GM21723 (cell line): Measurements from ENCODE around the gene FBXL17.

Experiments used
- ATAC-seq: cut with Tn5 transposase; IDR thresholded peaks from one replicate; pipeline ENCODE4 v1.9.1; 2021; ENCODE audit warnings: mild to moderate bottlenecking, moderate library complexity; ENCODE audit not compliant: unreplicated experiment

FBXL17 gene

GRCh38 chr5:107873877-107874276, 508.0 kb downstream of the FBXL17 start:
- ATAC-seq, result no peak

- ATAC-seq, result no peak
Observed at GRCh38 chr5:107871023-107871422, 510.9 kb downstream of the FBXL17 start.

- ATAC-seq, result no peak
Observed at GRCh38 chr5:107869438-107870115, 512.3 kb downstream of the FBXL17 start.

GRCh38 chr5:107868650-107869409, 513.1 kb downstream of the FBXL17 start:
- ATAC-seq, result no peak

- no peak for ATAC-seq
Observed at GRCh38 chr5:107867266-107867665, 514.6 kb downstream of the FBXL17 start.

- no peak for ATAC-seq
Observed at GRCh38 chr5:107864793-107865192, 517.1 kb downstream of the FBXL17 start.

- ATAC-seq, result no peak
Observed at GRCh38 chr5:107863125-107863524, 518.8 kb downstream of the FBXL17 start.

- ATAC-seq, result no peak
Observed at GRCh38 chr5:107861565-107861964, 520.3 kb downstream of the FBXL17 start.

- no peak for ATAC-seq
Observed at GRCh38 chr5:107860044-107860443, 521.9 kb downstream of the FBXL17 start.

- no peak for ATAC-seq
Observed at GRCh38 chr5:107858788-107859187, 523.1 kb downstream of the FBXL17 start.

GRCh38 chr5:107858324-107858723, 523.6 kb downstream of the FBXL17 start:
- ATAC-seq, result no peak

GRCh38 chr5:107857785-107858184, 524.1 kb downstream of the FBXL17 start:
- no peak for ATAC-seq

- no peak for ATAC-seq
Observed at GRCh38 chr5:107855171-107855570, 526.7 kb downstream of the FBXL17 start.

GRCh38 chr5:107853696-107854095, 528.2 kb downstream of the FBXL17 start:
- no peak for ATAC-seq

GRCh38 chr5:107853031-107853430, 528.9 kb downstream of the FBXL17 start:
- no peak for ATAC-seq

- ATAC-seq, result no peak
Observed at GRCh38 chr5:107849118-107849517, 532.8 kb downstream of the FBXL17 start.

- ATAC-seq, result no peak
Observed at GRCh38 chr5:107840592-107840991, 541.3 kb downstream of the FBXL17 start.

- ATAC-seq, result no peak
Observed at GRCh38 chr5:107840161-107840560, 541.7 kb downstream of the FBXL17 start.

- ATAC-seq, result no peak
Observed at GRCh38 chr5:107835096-107835495, 546.8 kb downstream of the FBXL17 start.

- no peak for ATAC-seq
Observed at GRCh38 chr5:107832746-107833145, 549.2 kb downstream of the FBXL17 start.

- no peak for ATAC-seq
Observed at GRCh38 chr5:107831612-107832395, 550.1 kb downstream of the FBXL17 start.

- ATAC-seq, result no peak
Observed at GRCh38 chr5:107830750-107831149, 551.1 kb downstream of the FBXL17 start.
